ENCODE measurements around the gene TCF7. TPM values are rescaled to one million over a fixed set of nuclear protein-coding genes. Genes with fewer than 3 reads are reported as not detected.
A peak's percentile ranks its signal among the peaks of the same experiment; 100 is the strongest.

The TCF7 gene
- polyA plus RNA-seq, 2 of the 4 experiments (the other 2 are of a cell fraction) = 2.8 to 10.1 TPM

GRCh38 chr5:134099939-134100282, 14.6 kb upstream of the TCF7 start:
- FAIRE-seq (no peak), ATAC-seq (no peak), DNase-seq (ENCODE audit: low read depth in 1 of 2, low spot score in 1 of 2) (no peak)
- POLR2A ChIA-PET = no interaction called here
- Histone ChIP-seq H3K4me1 (peaks cover 19% of the 10 kb centered on the region), H3K9me3 (no peaks in the 10 kb centered on the region), H3K27ac (no peak overlapping the region), H3K4me3 (no peak overlapping the region), H3K4me2 (no peak overlapping the region)
- CTCF ChIA-PET = interaction anchor here (1.0 to 4.4 kb wide), 9 partner anchors 12 to 190 kb away, joined by 3 to 47 read pairs (median 5); no protein-coding TSS in a partner anchor
- WGBS (ENCODE audit: missing lambda C conversion rate) = 83% methylated on average over 2 of the region's 2 CpGs
- TF ChIP-seq FOSL2 (IDR thresholded peaks at IDR 0.05) (no peak), FOSL2 (CRISPR knock-in tag; IDR thresholded peaks at IDR 0.05) (no peak), NFE2L2 (conservative IDR thresholded peaks at IDR 0.05; ENCODE audit: low read length) (no peak), HOXA7 (CRISPR knock-in tag; IDR thresholded peaks at IDR 0.05) (no peak), REST (IDR thresholded peaks at IDR 0.05) (no peak), HMGXB4 (CRISPR knock-in tag; IDR thresholded peaks at IDR 0.05; ENCODE audit: borderline replicate concordance) (no peak), CEBPB (IDR thresholded peaks at IDR 0.05) (no peak), BCL3 (IDR thresholded peaks at IDR 0.05) (no peak), TP53 (CRISPR knock-in tag; IDR thresholded peaks at IDR 0.05) (no peak), FOSB (CRISPR knock-in tag; IDR thresholded peaks at IDR 0.05) (no peak), ZC3H11A (IDR thresholded peaks at IDR 0.05) (no peak), ZNF302 (CRISPR knock-in tag; IDR thresholded peaks at IDR 0.05) (no peak), ZFP36 (IDR thresholded peaks at IDR 0.05; ENCODE audit: borderline replicate concordance, partially characterized antibody) (no peak), SMC3 (IDR thresholded peaks at IDR 0.05) (no peak)
- TF ChIP-seq, protein P1, sequence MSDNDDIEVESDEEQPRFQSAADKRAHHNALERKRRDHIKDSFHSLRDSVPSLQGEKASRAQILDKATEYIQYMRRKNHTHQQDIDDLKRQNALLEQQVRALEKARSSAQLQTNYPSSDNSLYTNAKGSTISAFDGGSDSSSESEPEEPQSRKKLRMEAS (IDR thresholded peaks at IDR 0.05) = no peak

DNA sequence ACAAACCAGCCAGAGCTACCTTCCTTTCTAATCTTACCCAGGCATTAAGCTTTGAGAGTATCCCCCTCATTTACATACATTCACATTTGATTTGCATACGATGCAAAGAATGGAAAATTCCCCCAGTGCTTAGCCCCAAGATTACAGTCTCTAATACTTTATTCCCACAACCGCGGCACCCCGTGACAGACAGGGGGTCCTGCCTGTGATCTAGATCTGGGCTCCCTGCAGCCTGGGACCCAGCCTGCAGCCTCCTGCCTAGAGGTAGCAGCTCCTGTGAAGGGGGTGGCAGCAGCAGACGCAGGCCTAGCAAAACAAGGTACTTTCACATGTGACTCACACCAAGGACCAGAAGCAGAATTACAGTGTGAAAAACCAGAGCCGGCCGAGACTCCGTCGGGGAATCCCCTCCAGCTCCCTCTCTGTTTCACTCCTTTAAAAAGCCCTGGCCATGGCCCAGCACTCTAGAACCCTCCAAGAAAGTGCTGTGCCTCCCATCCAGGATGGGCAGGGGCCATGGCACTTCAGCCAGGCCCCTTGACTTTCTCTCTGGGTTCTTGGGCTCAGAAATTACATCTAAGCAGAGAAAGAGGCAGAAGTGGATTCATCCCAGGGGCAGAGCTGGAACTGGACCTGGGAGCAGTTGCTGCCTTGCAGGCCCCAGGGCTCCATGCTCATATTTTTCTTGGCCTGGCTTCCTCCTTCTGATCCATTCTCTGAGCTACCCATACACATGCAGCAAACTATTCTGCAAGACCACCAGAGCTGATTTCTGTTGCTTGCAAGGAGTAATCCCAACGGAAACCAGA, 14.0 kb upstream of the TCF7 start:
- 0 out of 3 replicates have a peak overlapping the region, but pooled peaks have one; percentile 16 for H3K4me2 ChIP-seq
- peaks cover 18% of the 10 kb centered on the region for H3K4me1 ChIP-seq
- H3K27ac ChIP-seq = peak overlapping the region in 1 of 2 experiments; percentile 59; a peak in 2 of 6 replicates
- TF ChIP-seq TP53 (CRISPR knock-in tag; IDR thresholded peaks at IDR 0.05) = no peak
- CTCF ChIA-PET = interaction anchor here (0.6 to 4.4 kb wide), 15 partner anchors 11 to 189 kb away, joined by 3 to 47 read pairs (median 5); no protein-coding TSS in a partner anchor
- H3K9me3 ChIP-seq = no peaks in the 10 kb centered on the region
- POLR2A ChIA-PET = no interaction called here
- peak in 1 of 2 experiments; percentile 27 for DNase-seq (ENCODE audit: low read depth in 1 of 2, low spot score in 1 of 2)
- WGBS (ENCODE audit: missing lambda C conversion rate) = 63% methylated on average over 9 of the region's 10 CpGs
- peak; percentile 45 to 49; a peak in 5 of 6 replicates for ATAC-seq
- FAIRE-seq = no peak
- no peak overlapping the region for H3K4me3 ChIP-seq
